ENCODE measurements around the gene CLASP1.
"Not testable (repeated sequence)": the region's sequence is repeated elsewhere in the genome, so short reads cannot be mapped to it uniquely, and the experiment has no call there.

The CLASP1 gene

GRCh38 chr2:121346407-121346806 is 302.9 kb downstream of the CLASP1 start:
- no peaks in the 10 kb centered on the region for H3K79me2 ChIP-seq (ENCODE audit: insufficient read depth, low read length)
- H3K4me3 ChIP-seq (ENCODE audit: low read depth, low read length, poor library complexity, severe bottlenecking) = no peak overlapping the region
- H3K4me2 ChIP-seq (ENCODE audit: low read length) = no peak overlapping the region
- no peaks in the 10 kb centered on the region for H3K9me3 ChIP-seq (ENCODE audit: low read length)
- no peaks in the 10 kb centered on the region for H3K4me1 ChIP-seq (ENCODE audit: insufficient read depth, low read length, severe bottlenecking)
- H4K20me1 ChIP-seq (ENCODE audit: insufficient read depth, low read length) = no peaks in the 10 kb centered on the region
- no peak overlapping the region for H3K27ac ChIP-seq (ENCODE audit: low read depth, low read length, poor library complexity, severe bottlenecking)
- no peak overlapping the region for H3K9ac ChIP-seq (ENCODE audit: low read length)
- no peaks in the 10 kb centered on the region for H3K27me3 ChIP-seq (ENCODE audit: insufficient read depth, low read length)
- H3K36me3 ChIP-seq (ENCODE audit: insufficient read depth, low read length) = peaks cover 75% of the 10 kb centered on the region
- TF ChIP-seq EZH2 (IDR thresholded peaks at IDR 0.05; ENCODE audit: borderline replicate concordance, low read length) = no peak
- H2AFZ ChIP-seq (ENCODE audit: low read length) = no peak overlapping the region
- H3K9me2 ChIP-seq (ENCODE audit: low read depth, low read length) = no peaks in the 10 kb centered on the region
- H3F3A ChIP-seq (ENCODE audit: insufficient read depth, low read length) = no peaks in the 10 kb centered on the region

- H3K27ac ChIP-seq (ENCODE audit: low read depth, low read length, poor library complexity, severe bottlenecking) = no peak overlapping the region
- H2AFZ ChIP-seq (ENCODE audit: low read length) = no peak overlapping the region
- H3F3A ChIP-seq (ENCODE audit: insufficient read depth, low read length) = no peaks in the 10 kb centered on the region
- H3K9ac ChIP-seq (ENCODE audit: low read length) = no peak overlapping the region
- no peaks in the 10 kb centered on the region for H3K4me1 ChIP-seq (ENCODE audit: insufficient read depth, low read length, severe bottlenecking)
- H3K9me3 ChIP-seq (ENCODE audit: low read length) = no peaks in the 10 kb centered on the region
- TF ChIP-seq CTCF (IDR thresholded peaks at IDR 0.05; ENCODE audit: low read length) (no peak), EZH2 (IDR thresholded peaks at IDR 0.05; ENCODE audit: borderline replicate concordance, low read length) (no peak)
- no peak overlapping the region for H3K4me3 ChIP-seq (ENCODE audit: low read depth, low read length, poor library complexity, severe bottlenecking)
- no peaks in the 10 kb centered on the region for H3K79me2 ChIP-seq (ENCODE audit: insufficient read depth, low read length)
- H3K4me2 ChIP-seq (ENCODE audit: low read length) = no peak overlapping the region
- H3K36me3 ChIP-seq (ENCODE audit: insufficient read depth, low read length) = peaks cover 78% of the 10 kb centered on the region
- no peaks in the 10 kb centered on the region for H4K20me1 ChIP-seq (ENCODE audit: insufficient read depth, low read length)
- no peaks in the 10 kb centered on the region for H3K27me3 ChIP-seq (ENCODE audit: insufficient read depth, low read length)
- H3K9me2 ChIP-seq (ENCODE audit: low read depth, low read length) = no peaks in the 10 kb centered on the region
Measured at GRCh38 chr2:121345887-121346286, 303.4 kb downstream of the CLASP1 start.

GRCh38 chr2:121345101-121345500 is 304.2 kb downstream of the CLASP1 start:
- Histone ChIP-seq H4K20me1 (ENCODE audit: insufficient read depth, low read length) (no peaks in the 10 kb centered on the region), H3K9me3 (ENCODE audit: low read length) (no peaks in the 10 kb centered on the region), H3K4me3 (ENCODE audit: low read depth, low read length, poor library complexity, severe bottlenecking) (no peak overlapping the region)

GRCh38 chr2:121343828-121344399 is 305.3 kb downstream of the CLASP1 start:
- H4K20me1 ChIP-seq (ENCODE audit: insufficient read depth, low read length); H2AFZ ChIP-seq (ENCODE audit: low read length); H3K9ac ChIP-seq (ENCODE audit: low read length); H3K4me1 ChIP-seq (ENCODE audit: insufficient read depth, low read length, severe bottlenecking); H3K27me3 ChIP-seq (ENCODE audit: insufficient read depth, low read length); H3K4me2 ChIP-seq (ENCODE audit: low read length); H3K27ac ChIP-seq (ENCODE audit: low read depth, low read length, poor library complexity, severe bottlenecking); H3K9me3 ChIP-seq (ENCODE audit: low read length); H3K4me3 ChIP-seq (ENCODE audit: low read depth, low read length, poor library complexity, severe bottlenecking); H3F3A ChIP-seq (ENCODE audit: insufficient read depth, low read length); H3K9me2 ChIP-seq (ENCODE audit: low read depth, low read length); H3K79me2 ChIP-seq (ENCODE audit: insufficient read depth, low read length): not testable (repeated sequence)
- peaks cover 86% of the 10 kb centered on the region for H3K36me3 ChIP-seq (ENCODE audit: insufficient read depth, low read length)

More at GRCh38 chr2:121345101-121345500, 304.2 kb downstream of the CLASP1 start:
- no peaks in the 10 kb centered on the region for H3F3A ChIP-seq (ENCODE audit: insufficient read depth, low read length)
- H3K36me3 ChIP-seq (ENCODE audit: insufficient read depth, low read length) = peaks cover 78% of the 10 kb centered on the region
- no peaks in the 10 kb centered on the region for H3K27me3 ChIP-seq (ENCODE audit: insufficient read depth, low read length)
- H3K4me1 ChIP-seq (ENCODE audit: insufficient read depth, low read length, severe bottlenecking) = no peaks in the 10 kb centered on the region
- H2AFZ ChIP-seq (ENCODE audit: low read length) = no peak overlapping the region
- no peak overlapping the region for H3K4me2 ChIP-seq (ENCODE audit: low read length)
- H3K9me2 ChIP-seq (ENCODE audit: low read depth, low read length) = no peaks in the 10 kb centered on the region
- no peaks in the 10 kb centered on the region for H3K79me2 ChIP-seq (ENCODE audit: insufficient read depth, low read length)
- TF ChIP-seq CTCF (IDR thresholded peaks at IDR 0.05; ENCODE audit: low read length) = no peak
- no peak for TF ChIP-seq EZH2 (IDR thresholded peaks at IDR 0.05; ENCODE audit: borderline replicate concordance, low read length)
- H3K9ac ChIP-seq (ENCODE audit: low read length) = no peak overlapping the region
- no peak overlapping the region for H3K27ac ChIP-seq (ENCODE audit: low read depth, low read length, poor library complexity, severe bottlenecking)

Measured in OCI-LY1 (cell line).